NCI-H1694 treated with DMSO at 0.1 percent for 48 hours (cell line): ENCODE data around the gene C20orf202.

ENCODE experiments used
- DNase-seq: peaks from one replicate; lab custom pipeline; 2025; lab: John Stamatoyannopoulos, UW

Gene C20orf202

DNA sequence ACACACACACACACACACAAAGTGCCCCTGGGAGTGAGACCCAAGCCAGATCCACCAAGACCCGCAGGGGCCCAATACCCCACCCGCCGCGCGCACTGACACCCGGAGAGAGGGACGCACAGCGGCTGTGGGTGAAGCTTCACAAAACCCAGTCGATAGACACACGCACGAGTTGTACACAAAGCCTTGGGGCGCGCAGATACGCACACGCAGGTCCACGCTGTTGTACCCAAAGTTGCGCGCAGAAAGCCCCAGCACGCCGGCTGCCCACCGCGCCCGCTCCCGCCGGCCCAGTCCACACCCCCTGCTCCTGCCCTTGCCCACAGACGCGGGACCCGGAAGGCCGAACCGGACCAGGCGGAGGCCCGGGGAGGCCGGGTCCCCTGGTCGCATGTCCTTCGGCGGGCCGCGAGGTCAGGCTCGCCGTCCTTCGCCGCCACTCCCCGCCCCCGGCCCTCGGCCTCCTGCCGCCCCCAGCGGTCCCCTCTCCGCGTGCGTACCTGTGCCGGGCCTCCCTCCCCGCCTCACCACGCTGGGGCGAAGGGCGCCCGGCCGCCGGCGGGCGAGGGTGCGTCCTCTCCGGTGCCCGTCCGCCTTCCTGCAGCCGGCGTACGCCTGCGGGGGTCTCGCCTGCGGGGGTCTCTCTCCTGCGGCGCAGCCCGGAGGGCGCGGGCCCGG, 18.5 kb upstream of the C20orf202 start, which contains the start of gene TMEM74B:
TMEM74B (minus strand) TSS at position 344 of the 678 bp plus-strand sequence. CDS start 1,180 bp downstream, outside the sequence.
- DNase-seq = no peak

DNA sequence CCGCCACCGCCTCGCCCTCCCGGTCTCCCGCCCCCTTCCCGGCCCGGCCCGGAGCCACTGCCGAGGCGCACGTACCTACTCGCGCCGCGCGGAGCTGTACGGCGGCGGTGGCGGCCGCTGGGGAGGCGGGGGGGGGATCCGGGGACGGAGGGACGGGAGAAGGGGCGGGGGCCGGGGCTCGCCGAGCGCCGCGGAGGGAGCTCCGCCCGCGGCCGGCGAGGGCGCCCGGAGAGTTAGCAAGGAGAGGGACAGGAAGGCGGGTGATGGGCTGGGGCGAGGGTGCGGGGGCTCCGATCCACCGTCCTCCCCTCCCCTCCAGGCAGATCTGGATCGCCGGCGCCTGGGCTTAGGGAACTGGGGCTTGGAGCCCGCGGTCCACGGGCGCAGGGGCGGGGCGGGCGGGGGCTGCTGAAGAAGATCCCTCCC, 17.9 kb upstream of the C20orf202 start:
- DNase-seq = no peak

DNA sequence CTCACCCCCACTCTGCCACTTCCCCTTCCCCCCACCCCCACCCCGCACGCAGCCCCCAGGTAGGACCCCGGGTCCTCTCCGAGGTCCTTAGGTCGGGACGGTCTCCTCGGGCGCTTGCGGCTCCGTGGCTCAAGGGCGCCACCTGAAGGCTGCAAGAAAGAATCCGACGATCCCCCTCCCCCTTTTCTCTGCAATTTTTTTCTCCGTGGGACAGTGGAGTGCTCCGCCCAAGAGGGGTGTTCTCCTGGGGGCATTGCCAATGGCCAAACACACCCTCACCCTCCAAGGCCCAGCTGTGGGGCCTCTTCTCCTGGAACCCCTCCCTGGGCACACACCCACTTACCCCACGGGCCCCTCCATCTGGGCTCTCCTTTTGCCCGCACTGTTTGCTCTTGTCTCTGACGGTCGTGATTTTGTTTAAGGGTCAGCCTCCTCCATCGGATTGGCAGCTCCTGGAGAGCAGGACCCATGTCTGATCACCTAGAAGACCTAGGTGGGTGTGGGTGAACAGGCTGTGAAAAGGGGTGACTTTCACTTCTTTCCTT, 17.4 kb upstream of the C20orf202 start:
- DNase-seq = no peak

DNA sequence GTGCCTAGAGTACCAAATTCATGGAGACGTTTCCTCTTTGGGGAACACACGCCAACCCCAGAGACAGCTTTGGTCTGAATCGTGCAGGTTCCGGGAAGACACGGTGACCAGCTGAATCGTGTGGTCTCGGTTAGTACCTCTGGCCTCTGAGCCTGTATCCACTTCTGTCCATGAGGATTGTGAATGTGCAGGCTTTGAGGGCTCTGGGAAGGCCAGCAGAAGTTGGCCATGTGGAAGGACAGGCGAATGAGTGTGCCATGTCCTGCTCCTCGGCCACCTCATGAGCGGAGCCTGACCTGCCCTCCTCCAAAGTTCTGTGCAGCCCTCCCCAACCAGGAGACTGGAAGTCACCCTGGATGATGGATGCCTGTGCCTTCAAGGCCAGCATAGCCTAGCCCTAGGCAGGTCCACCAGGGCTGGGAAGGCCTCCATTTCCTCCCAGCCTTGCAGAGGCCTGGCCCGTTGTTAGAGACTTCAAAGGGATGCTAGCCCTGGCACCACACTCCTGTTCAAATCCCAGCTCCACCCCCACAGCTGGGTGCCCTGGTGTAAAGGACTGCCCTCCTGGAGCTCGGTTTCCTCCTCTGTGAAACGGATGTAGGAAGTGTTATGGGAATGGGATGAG, 16.8 kb upstream of the C20orf202 start:
- DNase-seq = no peak

DNA sequence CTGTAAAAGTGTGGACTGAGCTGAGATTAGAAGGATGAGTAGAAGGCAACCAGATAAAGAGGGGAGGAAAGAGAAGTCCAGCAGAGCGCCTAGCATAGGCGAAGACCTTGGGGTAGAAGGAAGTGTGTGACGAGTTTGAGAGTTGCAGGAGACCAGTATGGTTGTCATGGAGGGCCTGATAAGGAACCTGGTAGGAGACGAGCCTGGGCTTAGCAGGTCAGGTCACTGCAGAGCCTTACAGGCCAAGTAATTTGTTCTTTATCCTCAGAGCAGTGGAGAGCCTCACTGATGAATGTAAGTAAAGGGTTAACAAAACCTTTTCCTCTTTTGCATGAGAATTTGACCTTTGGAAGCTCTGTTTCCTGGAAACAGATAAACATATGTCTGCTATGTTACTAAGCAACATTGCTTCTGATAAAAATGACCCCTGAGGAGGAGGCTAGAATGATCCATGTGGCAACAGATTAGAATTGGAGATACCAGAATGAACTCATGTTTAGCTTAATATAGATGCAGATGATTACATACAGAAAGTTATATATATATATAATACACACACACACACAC, 15.6 kb upstream of the C20orf202 start:
- no peak for DNase-seq

DNA sequence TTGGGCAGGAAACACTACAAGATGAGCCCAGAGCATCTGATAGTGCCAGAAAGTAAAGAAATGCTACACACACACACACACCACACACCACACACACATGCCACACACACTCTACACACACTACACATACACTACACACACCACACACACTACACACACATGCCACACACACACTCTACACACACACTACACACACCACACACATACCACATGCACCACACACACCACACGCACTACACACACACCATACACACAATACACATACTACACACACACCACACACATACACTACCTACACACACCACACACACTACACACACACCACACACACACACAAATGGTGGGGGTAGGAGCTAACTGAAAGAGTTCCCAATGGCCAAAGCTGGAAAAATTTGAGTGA, 14.9 kb upstream of the C20orf202 start:
- no peak for DNase-seq

DNA sequence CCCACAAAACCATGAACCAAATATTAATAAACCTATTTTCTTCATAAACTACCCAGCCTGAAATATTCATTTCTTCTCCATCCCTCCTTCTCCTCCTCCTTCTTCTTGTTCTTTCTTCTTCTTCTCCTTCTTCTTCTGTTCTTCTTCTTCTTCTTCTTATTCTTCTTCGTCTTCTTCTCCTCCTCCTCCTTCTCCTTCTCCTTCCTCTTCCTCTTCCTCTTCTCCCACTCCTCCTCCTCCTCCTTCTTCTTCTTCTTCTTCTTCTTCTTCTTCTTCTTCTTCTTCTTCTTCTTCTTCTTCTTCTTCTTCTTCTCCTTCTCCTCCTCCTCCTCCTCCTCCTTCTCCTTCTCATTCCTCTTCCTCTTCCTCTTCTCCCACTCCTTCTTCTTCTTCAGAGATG, 13.4 kb upstream of the C20orf202 start:
- DNase-seq = no peak

DNA sequence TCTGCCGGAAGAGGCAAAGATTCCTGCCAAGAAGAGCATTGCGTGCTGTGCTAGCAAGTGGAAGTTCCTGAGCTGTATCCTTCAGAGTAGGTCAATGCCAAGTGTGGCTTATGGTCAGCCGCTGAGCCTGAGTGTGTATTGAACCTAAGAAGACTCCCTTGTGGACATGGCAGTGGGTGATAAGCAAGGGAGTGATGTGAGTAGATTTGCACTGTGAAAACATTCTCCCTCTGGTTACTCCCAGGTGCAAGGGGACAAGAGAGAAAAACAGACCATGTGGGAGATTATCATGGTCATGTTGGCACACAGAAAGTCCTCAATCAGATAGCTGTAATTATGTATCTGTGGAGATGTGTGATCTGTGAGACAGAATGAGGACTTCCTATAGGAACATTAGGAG, 12.4 kb upstream of the C20orf202 start:
- DNase-seq = no peak

DNA sequence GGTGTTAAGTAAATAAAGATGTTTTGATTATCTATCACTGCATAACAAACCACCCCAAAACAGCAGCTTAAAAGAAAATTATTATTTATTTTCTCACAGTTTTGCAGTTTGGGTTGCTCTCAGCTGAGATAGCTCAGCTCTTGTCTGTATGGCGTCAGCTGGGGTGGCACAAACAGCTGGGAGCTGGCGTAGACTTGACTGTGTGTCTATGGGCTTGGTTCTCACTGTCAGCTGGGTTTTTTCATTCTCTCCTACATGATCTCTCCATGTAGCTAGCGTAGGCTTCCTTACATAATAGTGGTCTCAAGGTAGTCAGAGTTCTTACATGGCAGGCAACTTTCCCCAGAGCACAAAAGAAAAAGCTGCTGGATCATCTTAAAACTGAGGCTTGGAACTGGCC, 12.0 kb upstream of the C20orf202 start:
- no peak for DNase-seq

DNA sequence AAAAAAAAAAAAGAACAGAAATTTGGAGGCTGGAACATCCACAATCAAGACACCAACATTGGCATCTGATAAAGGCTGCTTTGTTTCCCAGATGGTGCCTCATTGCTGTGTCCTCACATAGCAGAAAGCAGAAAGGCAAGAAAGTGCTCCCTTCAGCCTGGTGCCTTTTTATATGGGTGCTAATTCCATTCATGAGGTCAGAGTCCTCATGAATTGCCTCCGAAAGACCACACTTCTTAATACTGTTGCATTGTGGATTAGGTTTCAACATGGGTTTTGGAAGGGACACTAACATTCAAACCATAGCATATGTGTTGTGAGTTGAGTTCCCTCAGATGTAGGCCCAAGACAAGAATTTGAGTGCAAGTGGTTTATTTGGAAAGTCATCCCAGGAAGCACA, 8.0 kb upstream of the C20orf202 start:
- no peak for DNase-seq

DNA sequence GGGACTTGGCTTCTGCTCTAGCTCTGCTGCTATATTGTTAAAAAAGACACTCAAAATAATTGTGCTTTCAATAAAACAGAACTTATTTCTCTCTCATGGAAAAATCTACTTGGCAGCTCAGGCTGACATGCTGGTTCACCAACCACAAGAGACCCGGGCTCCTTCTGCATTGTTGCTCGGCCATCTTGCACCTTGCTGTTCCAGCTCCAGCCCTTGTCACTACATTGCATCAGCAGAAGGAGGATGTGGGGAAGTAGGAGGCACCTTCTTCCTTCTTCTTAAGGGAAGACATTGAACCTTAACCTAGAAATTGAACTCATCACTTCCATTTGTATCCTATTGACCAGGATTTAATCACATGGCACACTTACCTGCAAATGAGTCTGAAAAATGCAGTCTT, 6.6 kb upstream of the C20orf202 start:
- no peak for DNase-seq

DNA sequence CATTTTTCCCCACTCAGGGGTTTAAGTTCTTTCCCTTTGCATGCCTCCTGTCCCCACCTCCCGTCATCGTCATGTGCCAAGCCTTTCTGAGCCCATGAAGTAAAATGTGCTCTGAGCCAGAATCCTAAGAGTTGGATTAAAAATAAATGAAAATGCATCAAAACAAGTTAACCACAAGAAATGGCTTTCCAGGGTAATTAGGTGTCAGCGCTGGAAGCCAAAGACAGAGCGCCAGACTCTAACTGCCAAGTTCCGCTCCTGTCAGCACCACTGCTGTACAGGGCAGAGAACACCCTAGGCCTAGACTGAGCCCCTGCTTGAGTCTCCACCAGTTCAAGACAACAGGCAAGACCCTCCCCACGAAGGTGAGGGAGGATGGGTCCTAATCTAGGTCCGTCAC, 5.5 kb upstream of the C20orf202 start:
- no peak for DNase-seq

DNA sequence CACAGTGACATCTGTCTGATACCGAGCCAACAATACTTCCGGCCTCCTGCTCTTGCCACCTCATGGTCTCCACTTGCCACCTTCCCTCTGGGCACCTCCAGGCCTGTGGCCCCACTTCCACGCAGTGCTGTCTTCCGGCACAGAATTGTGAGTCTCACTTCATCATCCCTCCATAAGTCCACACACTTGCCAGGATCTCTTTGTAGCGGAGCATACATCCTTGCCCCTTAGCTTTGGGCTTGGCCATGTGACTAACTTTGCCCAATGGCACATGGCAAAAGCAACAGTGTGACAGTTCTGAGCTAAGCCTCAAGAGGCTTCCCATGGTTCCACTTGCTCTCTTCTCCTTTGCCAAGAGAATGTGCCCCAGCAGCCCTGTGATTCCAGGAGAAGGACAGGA, 4.5 kb upstream of the C20orf202 start:
- DNase-seq = no peak

DNA sequence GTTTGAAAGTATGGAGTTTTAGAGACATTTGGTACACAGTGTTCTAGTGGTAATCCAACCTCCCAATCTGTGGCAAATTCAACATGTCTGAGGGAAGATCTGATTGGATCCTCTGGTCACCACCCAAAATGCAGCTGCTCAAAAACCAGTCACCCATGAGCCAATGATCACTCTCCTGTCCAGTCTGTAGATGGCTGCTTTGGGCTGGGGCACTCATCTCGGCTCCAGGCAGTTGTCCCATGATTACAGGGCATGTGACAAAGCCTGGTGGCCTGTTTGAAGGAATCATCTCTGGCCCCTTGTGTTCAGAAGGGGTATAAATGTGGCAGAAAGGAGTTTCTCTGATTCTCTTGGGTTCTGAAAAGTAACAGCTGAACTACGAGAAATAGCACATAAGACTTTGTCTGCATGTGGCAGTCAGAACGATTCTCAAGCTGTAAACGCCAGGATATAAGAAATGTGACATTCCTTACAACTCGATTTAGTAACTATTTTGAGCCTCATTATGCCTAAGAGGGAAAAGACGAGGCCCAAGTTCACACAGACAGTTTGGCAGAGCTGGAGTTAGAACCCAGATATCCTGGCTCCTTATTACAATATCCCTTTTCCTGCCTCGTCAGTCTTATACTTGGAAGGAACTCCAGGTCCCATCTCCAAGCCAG, 3.9 kb upstream of the C20orf202 start:
- DNase-seq = no peak

DNA sequence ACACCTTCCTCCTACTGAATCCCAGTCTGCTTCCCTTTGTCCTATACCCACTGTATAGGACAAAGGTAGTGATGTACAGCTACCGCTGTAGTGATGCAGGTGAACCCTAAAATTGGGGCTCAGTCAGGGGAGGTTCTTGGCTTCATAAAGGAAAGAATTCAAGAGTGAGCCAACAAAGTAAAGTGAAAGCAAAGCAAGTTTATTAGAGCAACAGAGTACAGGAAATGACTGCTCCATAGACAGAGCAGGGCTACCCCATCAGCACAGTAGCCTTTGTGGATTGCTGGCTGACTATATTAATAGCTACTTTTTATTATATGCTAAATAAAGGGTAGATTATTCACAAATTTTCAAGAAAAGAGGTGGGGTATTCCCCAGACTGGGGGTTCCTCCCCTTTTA, 3.3 kb upstream of the C20orf202 start:
- DNase-seq = no peak

DNA sequence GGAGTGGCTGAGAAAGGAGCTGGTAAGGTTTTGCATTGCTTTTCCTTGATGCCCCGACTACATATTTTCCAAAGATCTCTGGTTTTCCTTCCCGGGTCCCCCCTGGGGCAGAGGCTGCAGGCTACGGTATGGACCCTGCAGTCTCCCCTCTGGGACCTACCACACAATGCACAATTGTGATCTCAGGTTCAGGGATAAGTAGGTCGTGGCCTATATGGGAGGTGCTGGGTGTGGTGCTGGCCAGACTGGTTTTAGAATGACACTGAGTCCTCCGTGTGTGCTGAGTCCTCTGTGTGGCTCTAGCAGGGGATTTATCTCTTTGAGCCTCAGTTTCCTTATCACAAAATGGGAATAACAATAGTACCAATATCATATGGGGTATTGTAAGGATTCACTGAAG, 376 bp downstream of the C20orf202 start:
- no peak for DNase-seq

DNA sequence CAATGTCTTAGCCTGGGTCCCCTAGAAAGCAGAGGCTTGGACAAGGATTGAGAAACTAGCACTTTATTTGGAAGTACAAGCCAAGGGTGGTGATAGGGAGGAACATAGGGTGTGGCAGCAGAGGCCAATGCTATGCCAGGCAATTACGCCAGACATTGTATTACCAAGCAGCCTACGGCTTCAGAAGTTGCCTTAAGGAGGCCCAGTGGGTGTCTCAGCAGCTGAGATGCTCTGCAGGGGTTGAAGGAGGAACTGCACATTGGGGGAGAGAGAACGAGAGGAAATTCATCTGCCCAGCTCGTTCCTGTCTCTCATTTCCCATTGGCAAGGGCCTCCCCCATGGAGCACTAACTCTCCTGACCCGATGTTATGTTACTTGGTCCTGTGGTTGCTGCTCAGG, 859 bp downstream of the C20orf202 start:
- no peak for DNase-seq

DNA sequence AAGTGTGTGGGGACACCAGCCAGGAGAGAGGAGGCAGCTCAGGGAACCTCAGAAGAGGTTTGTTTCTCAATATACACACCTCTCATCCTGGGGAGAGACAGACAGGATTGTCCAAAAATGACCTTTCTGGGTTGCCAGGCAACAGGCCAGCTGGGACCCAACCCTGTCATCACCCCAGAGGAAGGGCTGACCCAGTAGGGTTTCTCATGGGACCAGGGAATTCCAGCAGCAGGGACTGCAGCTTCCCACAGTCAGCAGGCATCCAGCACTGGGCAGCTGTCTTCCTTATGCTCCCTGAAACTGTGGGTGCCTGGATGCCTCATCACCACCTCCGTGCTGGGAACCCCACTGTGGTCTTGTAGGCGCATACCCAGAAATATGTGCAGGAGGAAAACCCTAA, 1.3 kb downstream of the C20orf202 start:
- DNase-seq = no peak

DNA sequence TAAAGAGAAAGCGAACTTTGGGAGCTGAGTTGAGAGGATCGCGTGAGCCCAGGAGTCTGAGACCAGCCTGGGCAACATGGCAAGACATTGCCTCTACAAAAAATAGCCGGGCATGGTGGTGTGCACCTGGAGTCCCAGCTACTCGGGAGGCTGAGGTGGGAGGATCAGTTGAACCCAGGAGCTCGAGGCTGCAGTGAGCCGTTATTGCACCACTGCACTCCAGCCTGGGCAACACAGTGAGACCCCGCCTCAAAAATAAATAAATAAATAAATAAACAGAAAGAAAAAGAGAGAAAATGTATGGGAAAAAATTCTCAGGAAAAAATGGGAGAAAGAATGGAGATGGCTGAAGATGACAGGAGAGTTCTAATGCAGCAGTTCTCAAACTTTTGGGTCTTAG, 2.5 kb downstream of the C20orf202 start:
- no peak for DNase-seq

DNA sequence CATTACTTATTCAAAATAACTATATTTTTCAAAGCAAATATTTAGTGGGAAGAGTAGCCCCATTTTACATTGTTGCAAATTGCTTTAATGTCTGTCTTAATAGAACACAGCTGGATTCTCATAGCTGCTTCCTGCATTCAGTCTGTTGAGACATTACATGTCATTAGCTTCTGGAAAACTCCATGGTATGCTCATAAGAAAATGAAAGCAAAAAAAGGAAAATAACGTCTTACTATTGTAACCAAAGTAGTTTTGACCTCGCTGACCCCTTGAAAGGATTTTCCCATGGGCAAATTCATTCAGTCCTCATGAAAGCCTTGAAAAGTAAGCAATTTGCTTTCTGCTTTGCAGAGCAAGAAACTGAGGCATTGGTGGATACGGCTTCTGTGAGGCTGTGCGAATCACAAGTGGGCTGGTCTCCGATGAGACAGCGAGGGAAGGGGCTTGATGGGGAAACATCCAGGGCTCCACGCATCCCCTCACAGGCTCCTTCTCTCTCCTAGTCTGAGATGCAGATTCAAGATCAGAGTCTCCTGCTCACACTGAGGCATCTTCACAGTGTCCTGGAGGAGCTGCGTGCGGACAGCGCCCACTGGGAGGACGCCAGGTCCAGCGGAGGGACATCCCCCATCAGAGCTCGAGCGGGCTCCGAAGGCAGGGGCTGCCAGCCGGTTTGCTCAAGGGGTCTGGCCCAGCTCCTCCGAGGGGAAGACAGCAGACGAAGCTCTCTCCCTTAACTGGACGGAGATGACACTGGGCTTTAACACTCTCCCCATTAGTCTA, 3.3 kb downstream of the C20orf202 start:
- DNase-seq = no peak

DNA sequence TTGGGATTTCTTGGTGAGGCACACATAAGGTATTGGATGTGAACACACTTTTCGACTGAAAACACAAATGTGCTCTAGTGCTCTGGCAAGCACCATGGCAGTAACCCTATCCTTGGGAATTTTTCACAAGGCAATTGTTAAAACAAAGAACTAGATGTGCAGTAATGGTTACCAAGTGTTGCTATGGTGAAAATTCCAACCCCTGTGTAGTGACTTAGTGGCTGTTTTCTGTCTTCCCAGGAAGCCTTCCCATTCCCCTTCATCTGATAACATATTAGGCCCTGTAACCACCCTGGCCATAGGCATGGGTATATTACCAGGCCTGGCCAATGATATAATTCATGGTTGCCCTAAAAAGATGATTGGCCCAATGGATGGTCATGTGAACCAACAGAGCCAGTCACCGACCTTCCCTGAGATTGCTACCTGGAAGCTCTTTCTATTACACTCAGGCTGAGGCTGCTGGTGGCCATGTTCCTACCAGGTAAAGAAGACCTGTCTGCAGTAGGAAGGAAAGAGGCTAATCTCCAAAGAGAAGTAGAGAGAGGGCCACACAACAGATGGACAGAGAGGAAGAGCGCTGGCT, 4.1 kb downstream of the C20orf202 start:
- DNase-seq = no peak
